GM19324 (cell line): Measurements from ENCODE around the gene CPTP.
A peak's percentile ranks its signal among the peaks of the same experiment; 100 is the strongest.

Experiments used
- ATAC-seq: cut with Tn5 transposase; IDR thresholded peaks from one replicate; pipeline ENCODE4 v1.9.1; 2021; ENCODE audit warnings: mild to moderate bottlenecking, moderate library complexity; ENCODE audit not compliant: unreplicated experiment, low FRiP score

The CPTP gene

DNA sequence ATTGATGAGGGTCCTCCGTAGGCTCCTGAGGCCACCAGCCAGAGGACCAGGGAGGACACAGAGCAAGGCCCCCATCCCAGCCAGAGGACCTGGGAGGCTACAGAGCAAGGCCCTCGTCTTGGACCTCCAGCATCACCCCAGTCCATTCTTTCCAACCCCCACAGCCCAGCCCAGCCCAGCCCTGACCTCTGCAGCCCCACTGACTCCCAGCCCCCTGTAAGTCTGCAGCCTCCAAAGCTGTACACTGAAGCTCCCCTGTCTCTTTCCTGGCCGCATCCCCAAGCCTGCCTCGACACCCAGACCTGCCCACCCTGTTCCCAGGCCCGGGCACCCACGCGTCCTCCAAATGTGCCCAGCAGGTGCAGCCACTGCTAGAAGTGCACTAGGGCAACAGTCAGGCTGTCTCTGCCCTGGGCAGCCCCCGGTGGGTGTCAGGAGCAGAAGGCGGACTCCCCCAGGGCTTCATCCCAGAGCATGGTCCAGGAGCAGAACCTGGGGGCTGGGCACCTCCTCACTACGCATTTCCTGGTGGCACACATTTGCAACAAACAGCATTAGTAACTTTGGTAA, 22.5 kb downstream of the CPTP start:
- no peak for ATAC-seq

DNA sequence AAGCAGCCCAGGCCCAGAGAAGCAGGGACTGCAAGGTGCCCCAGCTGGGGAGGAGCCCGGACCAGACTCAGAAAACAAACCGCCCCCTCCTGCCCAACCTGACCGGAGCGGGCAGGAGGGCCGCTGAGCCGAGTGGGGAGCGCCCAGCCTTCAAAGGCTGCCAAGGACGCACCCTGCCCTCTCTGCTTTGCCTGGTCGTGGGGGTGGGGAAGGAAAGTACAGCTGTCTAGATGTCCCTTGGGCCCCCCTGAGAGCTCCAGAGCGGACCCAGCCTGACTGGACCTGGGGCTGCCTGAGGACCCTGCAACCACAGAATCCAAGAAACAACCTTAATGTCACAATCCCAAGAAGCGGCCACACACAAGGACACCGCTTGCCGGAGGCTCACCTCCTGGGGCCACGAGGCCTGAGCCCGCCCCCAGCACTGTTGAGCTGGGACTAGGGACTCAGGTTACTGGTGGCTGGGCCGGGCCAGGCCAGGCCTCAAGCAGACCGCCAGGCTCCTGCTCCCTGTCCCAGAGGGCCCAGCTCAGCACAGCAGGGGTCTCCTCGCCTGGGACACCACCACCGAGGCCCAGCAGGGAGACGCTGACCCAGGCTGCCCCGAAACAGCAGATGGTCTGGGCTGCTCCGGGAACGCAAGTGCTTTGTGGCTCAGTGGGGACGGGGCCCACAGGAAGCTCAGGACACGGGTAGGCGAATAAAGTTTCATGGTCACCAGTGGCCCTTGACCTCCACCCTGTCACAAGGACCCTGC, 23.2 kb downstream of the CPTP start:
- ATAC-seq: no peak

DNA sequence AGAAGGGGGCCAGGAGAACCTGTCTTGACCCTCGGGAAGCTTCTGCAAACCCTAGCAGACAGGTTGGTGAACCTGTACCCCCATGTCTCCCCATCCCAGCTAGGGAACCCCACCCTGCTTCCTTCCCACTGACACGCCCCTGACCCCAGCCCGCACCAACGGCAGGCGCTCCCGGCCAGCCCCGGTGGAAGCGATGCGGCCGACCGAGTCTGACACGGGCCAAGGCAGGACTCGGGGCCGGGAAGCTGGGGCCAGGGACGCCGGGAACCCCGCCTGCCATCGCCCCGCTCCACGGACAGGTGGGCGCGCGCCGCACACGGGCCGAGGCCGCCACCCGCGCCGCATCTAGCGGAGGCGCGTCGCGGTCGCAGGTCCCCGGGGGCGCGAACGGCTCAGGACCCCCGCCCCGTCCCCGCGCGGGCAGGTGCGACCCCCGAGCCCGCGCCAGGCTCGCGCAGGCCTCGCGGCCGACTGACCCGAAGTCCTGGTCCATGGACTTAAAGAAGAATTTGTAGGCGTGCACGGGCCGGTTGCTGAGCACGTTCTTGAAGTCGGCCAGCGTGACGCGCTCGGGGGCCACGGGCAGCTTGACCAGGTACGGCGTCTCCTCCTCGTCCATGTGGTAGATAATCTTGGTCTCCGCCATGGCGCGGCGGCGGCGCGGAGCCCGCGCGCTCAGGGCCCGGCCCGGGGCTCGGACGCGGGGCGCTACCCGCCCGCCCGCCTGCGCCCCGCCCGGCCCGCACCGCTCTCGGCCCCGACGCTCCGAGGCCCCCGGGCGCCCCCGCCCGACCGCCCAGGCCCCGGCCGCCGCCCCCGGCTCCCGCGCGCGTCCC, 24.0 kb downstream of the CPTP start:
- peak; percentile 37 for ATAC-seq

GRCh38 chr1:1349256-1350012, 24.8 kb downstream of the CPTP start, which contains the start of gene DVL1:
DVL1 (minus strand) TSS chr1:1349418; CDS start chr1:1349065, 353 bp downstream.
- peak; percentile 74 for ATAC-seq

- no peak for ATAC-seq
These were observed 27.2 kb downstream of the CPTP start for GRCh38 chr1:1351511-1352427.

DNA sequence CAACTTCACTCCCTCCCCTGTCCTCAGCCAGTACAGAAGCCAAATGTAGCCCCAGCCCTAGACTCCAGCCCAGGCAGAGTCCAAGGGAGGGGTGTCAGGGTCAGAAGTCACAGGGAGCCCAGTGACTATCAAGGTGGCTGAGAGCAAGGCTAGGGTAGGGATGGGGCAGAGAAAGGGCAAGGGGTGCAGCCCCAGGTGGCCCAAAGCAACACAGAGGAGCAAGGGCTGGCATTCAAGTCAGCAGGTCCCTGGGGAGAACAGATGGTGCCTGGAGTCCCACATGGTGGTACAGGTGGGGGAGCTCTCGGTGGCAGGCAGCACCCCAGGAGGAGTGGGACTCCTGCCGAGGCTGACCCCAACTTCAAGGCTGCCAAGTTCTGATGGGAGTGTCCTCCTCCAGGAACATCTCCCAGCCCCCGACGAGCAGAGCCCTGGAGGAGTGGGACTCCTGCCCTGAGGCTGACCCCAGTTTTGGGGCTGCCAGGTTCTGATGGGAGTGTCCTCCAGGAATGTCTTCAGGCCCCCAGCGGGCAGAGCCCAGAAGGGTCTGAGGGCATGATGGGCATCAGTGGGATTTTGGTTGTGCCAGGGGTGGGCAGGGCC, 28.3 kb downstream of the CPTP start:
- no peak for ATAC-seq

GRCh38 chr1:1353389-1354151, 29.0 kb downstream of the CPTP start:
- no peak for ATAC-seq

GRCh38 chr1:1354271-1355247, 30.0 kb downstream of the CPTP start:
- ATAC-seq: no peak

DNA sequence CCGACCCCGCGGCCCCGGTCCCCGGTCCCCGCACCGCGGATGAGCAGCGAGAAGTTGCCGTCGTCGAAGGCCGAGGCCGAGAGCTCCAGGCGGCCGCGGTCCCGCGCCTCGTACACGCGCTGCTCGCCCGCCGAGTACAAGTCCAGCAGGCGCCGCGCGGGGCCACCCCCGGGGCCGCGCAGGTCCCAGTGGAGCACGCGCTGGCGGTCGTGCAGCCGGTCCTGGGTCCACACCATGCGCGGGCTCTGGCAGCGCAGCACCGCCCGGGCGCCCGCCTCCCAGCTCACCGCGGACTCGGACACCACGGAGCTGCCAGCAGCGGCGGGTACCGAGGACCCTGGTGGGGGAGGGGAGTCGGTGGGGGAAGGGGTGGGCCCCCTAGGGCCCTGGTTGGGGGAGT, 30.8 kb downstream of the CPTP start:
- ATAC-seq: no peak

DNA sequence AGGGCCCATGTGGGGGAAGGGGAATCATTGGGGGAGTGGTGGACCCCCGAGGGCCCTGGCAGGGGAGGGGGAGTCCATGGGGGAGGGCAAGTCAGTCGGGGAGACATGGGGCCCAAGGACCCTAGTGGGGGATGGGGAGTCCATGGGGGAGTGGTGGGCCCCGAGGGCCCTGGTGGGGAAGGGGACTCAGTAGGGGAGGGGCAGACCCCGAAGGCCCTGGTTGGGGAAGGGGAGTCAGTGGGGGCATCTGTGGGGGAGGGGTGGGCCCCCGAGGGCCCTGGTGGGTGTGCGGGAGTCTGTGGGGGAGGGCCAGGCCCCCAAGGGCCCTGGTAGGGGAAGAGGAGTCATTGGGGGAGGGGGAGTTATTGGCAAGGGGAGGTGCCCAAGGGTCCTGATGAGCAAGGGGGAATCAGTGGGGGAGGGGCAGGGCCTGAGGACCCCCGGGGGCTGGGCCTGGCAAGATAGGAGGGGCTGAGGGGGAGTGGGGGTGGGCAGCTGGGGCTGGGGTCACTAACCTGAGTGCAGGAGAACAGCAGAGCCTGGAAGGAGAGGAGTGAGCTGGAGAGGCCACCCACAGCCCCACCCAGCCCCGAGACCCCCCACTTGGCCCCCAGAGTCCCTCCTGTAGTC, 31.7 kb downstream of the CPTP start:
- ATAC-seq: no peak

DNA sequence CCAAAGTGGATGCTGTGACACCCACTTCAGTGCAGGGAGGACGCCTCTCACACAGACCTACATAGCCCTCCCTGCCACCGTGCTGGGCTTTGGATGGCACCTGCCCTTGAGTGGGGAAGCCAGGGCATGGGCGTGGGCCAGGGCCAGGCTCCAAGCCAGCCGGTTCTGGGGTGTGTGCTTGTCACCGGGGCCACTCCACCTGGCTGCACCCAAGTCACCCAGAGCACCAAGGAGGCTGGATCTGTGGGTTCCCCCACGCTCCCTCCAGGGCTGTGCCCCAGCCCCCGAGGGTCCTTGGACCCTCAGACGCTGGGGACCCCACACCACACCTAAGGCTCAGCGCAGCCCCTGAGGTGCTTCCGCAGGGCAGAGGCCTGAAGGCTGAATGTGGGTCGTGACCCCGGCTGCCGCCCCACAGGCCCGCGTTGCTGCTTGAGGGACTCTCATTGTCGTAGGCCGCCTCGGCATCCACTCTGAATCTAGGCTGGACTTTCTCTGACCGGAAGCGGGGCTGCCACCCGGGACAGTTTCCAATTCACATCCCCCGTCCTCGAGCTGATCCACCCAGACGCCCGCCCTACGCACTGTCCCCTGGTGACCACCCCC, 32.3 kb downstream of the CPTP start:
- no peak for ATAC-seq

- no peak for ATAC-seq
These were observed 33.4 kb downstream of the CPTP start for GRCh38 chr1:1357871-1358432.

GRCh38 chr1:1358433-1359271, 34.0 kb downstream of the CPTP start, which contains the start of gene MXRA8:
MXRA8 (minus strand) TSS chr1:1358555; CDS start chr1:1358504, 51 bp downstream.
- ATAC-seq: no peak

GRCh38 chr1:1359308-1359663, 34.7 kb downstream of the CPTP start:
- no peak for ATAC-seq
